ENCODE results near the gene SLC39A1. TPM values are rescaled to one million over a fixed set of nuclear protein-coding genes. Genes with fewer than 3 reads are reported as not detected.

SLC39A1 gene
- total and polyA plus RNA-seq, 9 of the 15 experiments (the other 6 are each of a cell fraction or from before 2014, with no cell fraction given), result 9.9 to 81.1 (median 62.7) TPM

DNA sequence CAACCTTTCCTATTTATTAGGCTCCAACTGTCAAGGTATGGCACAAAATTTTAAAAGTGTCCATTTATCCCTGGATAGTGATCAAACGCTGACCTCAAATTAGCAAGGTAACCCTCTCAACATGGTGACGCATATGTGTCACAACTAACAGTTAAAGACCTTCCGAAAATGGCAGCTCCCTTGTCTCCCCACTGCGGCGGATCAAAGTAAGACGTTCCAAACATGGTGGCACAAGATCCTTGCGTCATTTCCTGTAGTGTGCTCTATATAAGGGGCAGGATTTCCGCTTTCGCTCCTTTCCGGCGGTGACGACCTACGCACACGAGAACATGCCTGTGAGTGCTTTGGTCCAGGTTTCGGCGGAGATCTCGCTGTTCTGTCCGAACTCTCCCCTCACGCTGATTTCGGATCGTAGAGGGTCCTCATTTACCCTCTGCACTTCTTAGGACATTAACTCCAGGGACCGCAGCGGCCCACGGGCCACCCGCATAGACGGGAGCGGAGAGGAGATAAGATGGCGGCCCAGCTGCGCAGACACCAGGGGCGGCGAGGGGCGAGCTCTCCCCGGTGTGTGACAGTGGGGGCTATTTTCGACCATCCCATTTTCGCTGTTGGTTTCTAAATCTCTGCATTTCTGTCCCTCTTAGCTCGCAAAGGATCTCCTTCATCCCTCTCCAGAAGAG lies 27.3 kb upstream of the SLC39A1 start, which contains the start of gene RPS27 (continued):
- TF ChIP-seq, protein P1, sequence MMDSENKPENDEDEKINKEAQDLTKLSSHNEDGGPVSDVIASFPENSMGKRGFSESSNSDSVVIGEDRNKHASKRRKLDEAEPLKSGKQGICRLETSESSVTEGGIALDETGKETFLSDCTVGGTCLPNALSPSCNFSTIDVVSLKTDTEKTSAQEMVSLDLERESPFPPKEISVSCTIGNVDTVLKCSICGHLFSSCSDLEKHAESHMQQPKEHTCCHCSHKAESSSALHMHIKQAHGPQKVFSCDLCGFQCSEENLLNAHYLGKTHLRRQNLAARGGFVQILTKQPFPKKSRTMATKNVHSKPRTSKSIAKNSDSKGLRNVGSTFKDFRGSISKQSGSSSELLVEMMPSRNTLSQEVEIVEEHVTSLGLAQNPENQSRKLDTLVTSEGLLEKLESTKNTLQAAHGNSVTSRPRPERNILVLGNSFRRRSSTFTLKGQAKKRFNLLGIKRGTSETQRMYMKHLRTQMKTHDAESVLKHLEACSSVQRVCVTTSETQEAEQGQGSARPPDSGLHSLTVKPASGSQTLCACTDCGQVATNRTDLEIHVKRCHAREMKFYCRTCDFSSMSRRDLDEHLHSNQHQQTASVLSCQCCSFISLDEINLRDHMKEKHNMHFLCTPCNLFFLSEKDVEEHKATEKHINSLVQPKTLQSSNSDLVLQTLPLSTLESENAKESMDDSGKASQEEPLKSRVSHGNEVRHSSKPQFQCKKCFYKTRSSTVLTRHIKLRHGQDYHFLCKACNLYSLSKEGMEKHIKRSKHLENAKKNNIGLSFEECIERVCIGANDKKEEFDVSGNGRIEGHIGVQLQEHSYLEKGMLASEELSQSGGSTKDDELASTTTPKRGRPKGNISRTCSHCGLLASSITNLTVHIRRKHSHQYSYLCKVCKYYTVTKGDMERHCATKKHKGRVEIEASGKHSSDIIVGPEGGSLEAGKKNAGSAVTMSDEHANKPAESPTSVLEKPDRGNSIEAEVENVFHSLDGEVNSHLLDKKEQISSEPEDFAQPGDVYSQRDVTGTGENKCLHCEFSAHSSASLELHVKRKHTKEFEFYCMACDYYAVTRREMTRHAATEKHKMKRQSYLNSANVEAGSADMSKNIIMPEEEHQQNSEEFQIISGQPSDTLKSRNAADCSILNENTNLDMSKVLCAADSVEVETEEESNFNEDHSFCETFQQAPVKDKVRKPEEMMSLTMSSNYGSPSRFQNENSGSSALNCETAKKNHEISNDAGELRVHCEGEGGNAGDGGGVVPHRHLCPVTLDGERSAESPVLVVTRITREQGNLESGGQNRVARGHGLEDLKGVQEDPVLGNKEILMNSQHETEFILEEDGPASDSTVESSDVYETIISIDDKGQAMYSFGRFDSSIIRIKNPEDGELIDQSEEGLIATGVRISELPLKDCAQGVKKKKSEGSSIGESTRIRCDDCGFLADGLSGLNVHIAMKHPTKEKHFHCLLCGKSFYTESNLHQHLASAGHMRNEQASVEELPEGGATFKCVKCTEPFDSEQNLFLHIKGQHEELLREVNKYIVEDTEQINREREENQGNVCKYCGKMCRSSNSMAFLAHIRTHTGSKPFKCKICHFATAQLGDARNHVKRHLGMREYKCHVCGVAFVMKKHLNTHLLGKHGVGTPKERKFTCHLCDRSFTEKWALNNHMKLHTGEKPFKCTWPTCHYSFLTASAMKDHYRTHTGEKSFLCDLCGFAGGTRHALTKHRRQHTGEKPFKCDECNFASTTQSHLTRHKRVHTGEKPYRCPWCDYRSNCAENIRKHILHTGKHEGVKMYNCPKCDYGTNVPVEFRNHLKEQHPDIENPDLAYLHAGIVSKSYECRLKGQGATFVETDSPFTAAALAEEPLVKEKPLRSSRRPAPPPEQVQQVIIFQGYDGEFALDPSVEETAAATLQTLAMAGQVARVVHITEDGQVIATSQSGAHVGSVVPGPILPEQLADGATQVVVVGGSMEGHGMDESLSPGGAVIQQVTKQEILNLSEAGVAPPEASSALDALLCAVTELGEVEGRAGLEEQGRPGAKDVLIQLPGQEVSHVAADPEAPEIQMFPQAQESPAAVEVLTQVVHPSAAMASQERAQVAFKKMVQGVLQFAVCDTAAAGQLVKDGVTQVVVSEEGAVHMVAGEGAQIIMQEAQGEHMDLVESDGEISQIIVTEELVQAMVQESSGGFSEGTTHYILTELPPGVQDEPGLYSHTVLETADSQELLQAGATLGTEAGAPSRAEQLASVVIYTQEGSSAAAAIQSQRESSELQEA (IDR thresholded peaks at IDR 0.05; ENCODE audit: low read depth), result no peak
- TF ChIP-seq RBM15 (IDR thresholded peaks at IDR 0.05; ENCODE audit: insufficient read depth, low read length) (no peak), TRIM25 (IDR thresholded peaks at IDR 0.05; ENCODE audit: borderline replicate concordance) (no peak), BMI1 (IDR thresholded peaks at IDR 0.05; ENCODE audit: low read length) (no peak), ELF4 (CRISPR knock-in tag; IDR thresholded peaks at IDR 0.05) (peak; percentile 91), ZSCAN32 (CRISPR knock-in tag; IDR thresholded peaks at IDR 0.05) (no peak)
- TF ChIP-seq, protein P2, sequence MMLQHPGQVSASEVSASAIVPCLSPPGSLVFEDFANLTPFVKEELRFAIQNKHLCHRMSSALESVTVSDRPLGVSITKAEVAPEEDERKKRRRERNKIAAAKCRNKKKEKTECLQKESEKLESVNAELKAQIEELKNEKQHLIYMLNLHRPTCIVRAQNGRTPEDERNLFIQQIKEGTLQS (IDR thresholded peaks at IDR 0.05), result peak; percentile 95
- TF ChIP-seq, protein P2 (CRISPR knock-in tag; conservative IDR thresholded peaks at IDR 0.05), result peak; percentile 90
- TF ChIP-seq, protein P3, sequence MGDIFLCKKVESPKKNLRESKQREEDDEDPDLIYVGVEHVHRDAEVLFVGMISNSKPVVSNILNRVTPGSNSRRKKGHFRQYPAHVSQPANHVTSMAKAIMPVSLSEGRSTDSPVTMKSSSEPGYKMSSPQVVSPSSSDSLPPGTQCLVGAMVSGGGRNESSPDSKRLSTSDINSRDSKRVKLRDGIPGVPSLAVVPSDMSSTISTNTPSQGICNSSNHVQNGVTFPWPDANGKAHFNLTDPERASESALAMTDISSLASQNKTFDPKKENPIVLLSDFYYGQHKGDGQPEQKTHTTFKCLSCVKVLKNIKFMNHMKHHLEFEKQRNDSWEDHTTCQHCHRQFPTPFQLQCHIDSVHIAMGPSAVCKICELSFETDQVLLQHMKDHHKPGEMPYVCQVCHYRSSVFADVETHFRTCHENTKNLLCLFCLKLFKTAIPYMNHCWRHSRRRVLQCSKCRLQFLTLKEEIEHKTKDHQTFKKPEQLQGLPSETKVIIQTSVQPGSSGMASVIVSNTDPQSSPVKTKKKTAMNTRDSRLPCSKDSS (IDR thresholded peaks at IDR 0.05; ENCODE audit: low read depth, partially characterized antibody), result no peak
- TF ChIP-seq, protein P4, sequence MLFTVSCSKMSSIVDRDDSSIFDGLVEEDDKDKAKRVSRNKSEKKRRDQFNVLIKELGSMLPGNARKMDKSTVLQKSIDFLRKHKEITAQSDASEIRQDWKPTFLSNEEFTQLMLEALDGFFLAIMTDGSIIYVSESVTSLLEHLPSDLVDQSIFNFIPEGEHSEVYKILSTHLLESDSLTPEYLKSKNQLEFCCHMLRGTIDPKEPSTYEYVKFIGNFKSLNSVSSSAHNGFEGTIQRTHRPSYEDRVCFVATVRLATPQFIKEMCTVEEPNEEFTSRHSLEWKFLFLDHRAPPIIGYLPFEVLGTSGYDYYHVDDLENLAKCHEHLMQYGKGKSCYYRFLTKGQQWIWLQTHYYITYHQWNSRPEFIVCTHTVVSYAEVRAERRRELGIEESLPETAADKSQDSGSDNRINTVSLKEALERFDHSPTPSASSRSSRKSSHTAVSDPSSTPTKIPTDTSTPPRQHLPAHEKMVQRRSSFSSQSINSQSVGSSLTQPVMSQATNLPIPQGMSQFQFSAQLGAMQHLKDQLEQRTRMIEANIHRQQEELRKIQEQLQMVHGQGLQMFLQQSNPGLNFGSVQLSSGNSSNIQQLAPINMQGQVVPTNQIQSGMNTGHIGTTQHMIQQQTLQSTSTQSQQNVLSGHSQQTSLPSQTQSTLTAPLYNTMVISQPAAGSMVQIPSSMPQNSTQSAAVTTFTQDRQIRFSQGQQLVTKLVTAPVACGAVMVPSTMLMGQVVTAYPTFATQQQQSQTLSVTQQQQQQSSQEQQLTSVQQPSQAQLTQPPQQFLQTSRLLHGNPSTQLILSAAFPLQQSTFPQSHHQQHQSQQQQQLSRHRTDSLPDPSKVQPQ (CRISPR knock-in tag; IDR thresholded peaks at IDR 0.05; ENCODE audit: borderline replicate concordance), result no peak
